Bone marrow (tissue), 2 donors: ENCODE results near the gene RHOH.

Experiments
- DNase-seq, 2 donors: peaks; one replicate each; lab custom pipeline; 2025; lab: John Stamatoyannopoulos, UW

Gene RHOH

GRCh38 chr4:40190019-40190418 is 6.8 kb upstream of the RHOH start:
- DNase-seq, result no peak

DNA sequence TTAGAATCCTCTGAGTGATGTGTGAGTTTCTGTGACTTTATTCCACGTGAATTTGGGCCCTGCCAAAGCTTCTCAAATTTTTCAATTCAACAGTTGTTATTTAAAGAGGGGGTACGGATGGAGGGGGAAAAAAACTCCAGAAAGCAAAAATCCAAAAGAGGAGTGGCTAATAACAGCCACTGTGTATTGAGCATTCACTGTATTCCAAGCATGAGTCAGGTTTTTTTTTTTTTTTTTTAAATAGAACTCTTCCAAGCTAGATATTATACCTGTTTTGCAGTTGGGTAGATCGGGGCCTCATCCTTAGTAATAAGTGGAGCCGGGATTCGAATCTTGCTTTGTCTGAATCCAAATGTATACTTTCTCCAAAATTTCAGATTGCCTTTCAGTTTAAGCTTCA is 6.4 kb upstream of the RHOH start:
- no peak for DNase-seq

- DNase-seq, result peak in 1 of 2 donors; percentile 19
These were observed 5.7 kb upstream of the RHOH start for GRCh38 chr4:40190880-40191815.

- no peak for DNase-seq
These were observed 4.5 kb upstream of the RHOH start for GRCh38 chr4:40192114-40193015.

- DNase-seq, result no peak
These were observed 3.7 kb upstream of the RHOH start for GRCh38 chr4:40193016-40193571.

DNA sequence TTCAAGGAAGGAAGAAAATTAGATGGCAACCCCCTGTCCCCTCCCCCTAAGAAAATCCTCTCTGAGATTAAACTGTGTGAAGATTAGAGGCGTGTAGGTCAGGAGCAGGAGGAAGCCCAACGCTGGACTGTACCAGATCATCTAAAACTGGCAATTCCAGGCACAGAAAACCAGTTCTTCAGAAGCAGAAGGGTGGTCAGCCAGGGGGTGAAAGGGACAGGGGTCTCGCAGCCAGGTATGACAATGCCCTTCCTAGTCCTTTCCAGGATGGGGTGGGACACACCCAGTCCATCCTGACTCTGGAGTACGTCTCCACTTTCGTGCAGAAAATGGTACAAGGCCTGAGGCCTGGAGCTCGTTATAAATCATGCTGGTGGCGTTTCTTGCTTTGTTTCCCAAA is 3.3 kb upstream of the RHOH start:
- DNase-seq, result no peak

DNA sequence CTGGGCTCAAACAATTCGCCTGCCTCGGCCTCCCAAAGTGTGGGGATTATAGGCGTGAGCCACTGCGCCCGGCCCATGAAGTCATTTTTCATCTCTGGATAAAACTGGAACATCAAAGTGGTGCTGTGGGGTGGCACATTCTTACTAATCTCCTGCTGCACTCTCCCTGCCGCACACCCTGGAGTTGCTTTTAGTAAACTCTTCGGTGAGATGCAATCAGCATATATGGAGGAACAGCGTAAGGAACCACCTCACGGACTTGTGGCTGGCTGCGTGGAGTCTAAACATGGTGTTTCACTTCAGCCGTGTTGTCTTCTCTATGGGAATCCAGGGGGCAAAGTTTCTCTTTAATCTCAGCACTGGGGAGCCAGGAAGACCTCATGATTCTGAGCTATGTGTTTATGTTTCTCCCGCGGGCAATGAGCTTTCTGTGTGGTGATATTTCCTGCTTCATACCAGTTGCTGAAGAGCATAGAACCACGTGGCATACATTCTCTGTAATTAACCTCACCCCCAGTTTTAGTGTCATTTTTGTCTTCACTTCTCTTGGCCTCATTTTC is 2.1 kb upstream of the RHOH start:
- DNase-seq, result peak in 1 of 2 donors; percentile 40

DNA sequence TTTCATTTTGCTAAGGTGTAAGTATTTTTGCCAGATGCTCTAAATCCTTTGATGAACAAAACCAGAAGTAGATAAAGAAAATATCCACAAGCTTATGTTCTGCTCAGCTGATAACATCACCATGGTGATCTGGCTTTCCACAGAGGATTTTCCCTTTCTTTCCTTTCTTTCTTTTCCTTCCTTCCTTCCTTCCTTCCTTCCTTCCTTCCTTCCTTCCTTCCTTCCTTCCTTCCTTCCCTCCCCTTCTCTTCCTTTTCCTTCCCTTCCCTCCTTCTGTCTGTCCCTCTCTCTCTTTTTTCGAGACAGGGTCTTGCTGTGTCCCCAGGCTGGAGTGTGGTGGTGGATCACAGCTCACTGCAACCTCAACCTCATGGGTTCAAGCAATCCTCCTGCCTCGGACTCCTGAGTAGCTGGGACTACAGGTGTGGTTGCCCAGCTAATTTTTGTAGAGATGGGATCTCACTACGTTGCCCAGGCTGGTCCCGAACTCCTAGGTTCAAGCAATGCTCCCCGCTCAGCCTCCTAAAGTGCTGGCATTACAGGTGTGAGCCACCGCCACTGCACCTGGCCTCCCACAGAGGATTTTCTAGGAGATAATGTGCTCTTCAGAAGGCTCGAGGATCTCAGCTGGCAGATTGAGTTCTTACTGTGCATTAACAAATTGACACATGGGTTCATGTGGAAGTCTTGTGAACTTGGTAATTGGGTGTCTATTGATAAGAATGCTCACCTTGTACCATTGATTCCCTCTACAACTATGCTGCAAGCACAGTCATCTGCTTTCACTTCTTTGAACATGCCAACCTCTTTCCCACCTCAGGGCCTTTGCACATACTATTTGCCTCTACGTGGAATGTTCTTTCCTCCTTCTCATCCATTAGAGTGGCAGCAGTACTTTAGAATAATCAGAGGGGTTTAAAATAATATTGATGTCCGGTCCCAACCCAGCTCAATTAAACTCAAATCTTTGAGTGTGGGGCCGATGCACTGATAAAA is 1.4 kb upstream of the RHOH start:
- no peak for DNase-seq

DNA sequence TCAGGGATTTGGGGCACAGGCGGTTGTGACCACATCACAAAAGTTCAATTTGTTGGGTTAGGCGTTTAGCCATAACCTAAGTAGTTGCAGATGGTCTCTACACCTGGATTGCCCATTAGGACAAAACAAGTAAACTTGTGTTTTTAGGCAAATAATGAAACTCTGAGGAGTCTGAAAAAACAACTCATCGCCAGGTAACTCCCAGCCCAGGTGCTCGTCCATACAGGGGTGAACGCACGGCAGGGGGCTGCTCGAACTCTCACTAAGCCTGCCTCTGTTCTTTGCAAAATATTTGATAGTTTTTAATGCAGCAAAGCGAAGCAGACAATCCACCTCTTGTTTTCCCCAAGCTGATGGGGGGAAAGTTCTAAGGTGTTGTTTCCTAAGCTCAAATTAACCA is 559 bp upstream of the RHOH start:
- DNase-seq, result no peak

DNA sequence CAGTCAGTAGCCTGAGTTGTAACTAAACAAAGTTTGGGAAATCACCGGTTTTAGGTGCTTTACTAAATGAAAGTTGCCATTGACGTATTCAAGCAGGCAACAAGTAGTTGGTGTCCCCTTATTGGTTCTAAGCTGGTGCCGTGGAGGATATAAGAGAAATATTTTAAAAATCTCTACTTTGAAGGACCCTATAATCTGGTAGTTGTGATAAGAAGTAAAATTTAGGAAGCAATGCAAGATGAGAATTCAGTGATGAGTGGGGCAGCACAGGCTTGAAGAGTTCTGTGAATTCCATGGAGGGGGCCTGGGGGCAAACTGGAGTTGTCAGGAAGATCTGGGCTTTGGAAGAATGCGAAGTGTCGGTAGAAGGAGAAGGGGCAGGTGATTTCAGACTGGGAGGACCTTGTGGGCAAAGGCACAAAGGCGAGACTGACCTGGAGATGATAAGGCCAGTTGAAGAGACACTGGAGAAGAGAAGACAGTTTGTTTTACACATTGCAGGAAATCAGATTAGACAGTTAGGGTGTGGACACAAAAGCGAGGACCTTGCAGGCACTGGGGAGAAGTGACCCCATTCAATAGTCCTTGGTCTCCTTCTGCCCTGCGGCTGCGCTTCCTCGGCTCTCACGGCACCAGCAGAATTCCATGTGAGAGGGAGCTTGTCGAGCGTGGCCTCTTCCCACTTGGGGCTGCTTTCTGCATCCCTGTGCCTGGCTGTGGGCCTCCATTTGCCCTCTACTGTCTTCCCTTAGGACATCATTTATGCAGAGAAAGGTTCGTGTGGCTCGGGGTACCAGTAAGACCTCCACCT is 1.3 kb downstream of the RHOH start:
- DNase-seq, result no peak

GRCh38 chr4:40199179-40199670 is 2.4 kb downstream of the RHOH start:
- no peak for DNase-seq

GRCh38 chr4:40199999-40200874 is 3.4 kb downstream of the RHOH start:
- DNase-seq, result peak; percentile 16 to 23

- peak in 1 of 2 donors; percentile 57 for DNase-seq
These were observed 4.3 kb downstream of the RHOH start for GRCh38 chr4:40200875-40201801.

GRCh38 chr4:40201898-40202297 is 5.1 kb downstream of the RHOH start:
- no peak for DNase-seq

- DNase-seq, result no peak
These were observed 5.6 kb downstream of the RHOH start for GRCh38 chr4:40202474-40202873.

DNA sequence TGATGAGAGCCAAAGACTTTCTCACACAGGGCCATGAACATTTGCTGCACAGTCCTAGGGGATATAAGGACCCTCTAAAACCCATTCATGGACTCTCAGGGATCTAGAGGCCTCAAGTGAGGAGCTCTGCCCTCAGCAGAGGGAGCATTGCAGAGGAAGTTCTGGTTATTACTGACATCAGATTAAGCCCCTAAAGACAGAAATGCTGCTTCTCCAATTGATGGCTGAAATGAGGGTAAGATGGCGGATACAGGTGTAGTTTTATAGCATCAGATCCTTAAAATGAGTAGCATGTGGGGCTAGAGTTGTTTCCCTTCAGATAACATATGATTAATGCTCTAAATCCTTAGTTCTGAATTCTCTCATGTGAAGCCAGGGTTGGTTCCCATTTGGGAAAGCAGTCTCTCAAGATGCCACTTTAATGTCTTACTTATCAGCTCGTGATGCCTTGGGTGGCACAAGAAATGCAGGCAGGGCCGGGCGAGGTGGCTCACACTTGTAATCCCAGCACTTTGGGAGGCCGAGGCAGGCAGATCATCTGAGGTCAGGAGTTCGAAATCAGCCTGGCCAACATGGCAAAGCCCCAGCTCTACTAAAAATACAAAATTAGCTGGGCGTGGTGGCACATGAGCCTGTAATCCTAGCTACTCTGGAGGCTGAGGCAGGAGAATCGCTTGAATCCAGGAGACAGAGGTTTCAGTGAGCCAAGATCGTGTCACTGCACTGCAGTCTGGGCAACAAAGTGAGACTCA is 7.9 kb downstream of the RHOH start:
- no peak for DNase-seq
